Left forelimb (tissue), 1 donor: ENCODE data around the gene TBX6.

Experiments
- DNase-seq: peaks from one replicate; pipeline ENCODE4 v3.0.0-alpha.2; 2018; ENCODE audit warnings: low spot score

Gene TBX6

DNA sequence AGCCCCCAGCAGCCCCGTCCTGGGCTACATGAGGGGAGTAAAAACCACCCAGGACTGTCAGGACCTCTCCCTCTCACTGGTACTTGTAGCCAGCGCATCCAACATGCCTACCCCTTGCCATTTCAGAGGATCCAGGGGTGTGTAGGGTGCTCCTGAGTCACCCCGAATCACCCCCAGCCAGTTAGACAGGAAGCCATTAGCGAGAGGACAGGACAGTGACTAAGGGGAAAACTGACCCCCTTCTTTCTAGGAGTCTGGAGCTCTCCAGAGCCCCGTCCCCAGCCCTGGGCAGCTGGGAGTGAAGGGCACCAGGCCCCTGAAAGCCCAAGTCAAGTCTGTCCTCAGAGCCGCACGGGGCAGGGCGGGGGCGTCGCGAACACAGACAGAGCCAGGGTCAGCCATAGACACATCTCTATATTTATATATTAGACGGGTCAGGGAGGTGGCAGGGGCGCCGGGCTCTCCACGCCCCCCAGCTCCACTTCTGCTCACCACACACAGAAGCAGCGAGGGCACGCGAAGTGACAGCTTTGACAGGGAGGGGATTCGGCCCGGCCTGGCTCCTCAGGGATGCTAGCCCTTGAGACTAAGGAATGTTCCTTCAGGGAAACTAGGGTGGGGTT is 22.1 kb upstream of the TBX6 start:
- no peak for DNase-seq

DNA sequence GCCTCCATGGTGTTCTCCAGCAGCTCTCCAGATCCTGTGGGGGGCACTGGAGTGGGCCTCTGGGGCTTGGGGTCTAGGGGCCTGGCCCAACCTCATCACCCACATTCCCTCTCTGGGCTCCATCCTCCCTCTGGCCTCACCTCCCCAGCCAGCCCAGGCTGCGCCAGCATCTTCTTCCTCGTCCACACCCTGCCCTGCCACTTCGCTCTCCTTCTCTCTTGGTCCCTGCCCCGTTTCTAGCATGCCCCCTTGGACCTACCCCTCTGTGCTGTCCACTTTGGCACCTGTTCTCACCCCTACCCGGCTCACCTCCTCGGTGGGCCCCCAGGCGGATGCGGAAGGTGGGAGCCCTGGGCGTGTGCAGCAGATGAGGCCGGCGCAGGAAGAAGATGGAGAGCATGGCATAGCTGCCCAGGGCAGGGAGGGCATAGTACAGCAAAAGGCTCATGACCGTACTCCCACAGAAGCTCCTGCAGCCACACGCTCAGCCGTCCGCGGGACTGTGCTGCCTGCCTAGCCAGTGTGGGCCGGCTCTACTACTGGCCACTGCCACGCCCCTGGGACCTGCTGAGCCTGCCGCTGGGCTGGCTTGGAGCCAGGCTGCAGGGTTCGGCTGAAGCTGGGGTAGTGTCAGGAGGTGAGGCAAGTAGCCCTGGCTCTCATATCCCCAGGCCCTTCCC is 21.4 kb upstream of the TBX6 start, which contains the start of gene GDPD3:
TSS of gene GDPD3 (minus strand) at position 507 of the 680 bp plus-strand sequence. CDS start at position 448, 59 bp downstream.
- no peak for DNase-seq

- no peak for DNase-seq
These were observed 20.7 kb upstream of the TBX6 start for GRCh38 chr16:30112197-30113030.

DNA sequence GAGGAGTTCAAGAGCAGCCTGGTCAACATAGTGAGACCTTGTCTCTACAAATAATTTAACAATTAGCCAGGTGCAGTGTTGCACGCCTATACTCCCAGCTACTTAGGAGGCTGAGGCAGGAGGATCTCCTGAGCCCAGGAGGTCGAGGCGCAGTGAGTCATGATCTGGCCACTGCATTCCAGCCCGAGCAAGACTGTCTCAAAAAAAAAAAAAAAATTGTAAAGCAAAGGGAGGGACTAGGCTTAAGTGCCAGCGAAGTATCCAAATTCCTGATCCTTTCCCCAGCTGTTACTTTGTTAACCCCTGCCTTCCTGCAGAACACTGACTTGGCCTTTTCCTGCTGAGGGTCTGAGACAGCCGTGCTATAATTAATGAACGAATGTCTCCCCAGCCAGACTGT is 18.9 kb upstream of the TBX6 start:
- DNase-seq: no peak

GRCh38 chr16:30108059-30108850 is 16.5 kb upstream of the TBX6 start:
- no peak for DNase-seq

- no peak for DNase-seq
These were observed 12.8 kb upstream of the TBX6 start for GRCh38 chr16:30104492-30104891.

- no peak for DNase-seq
These were observed 12.4 kb upstream of the TBX6 start for GRCh38 chr16:30104090-30104489.

GRCh38 chr16:30096862-30097563 is 5.3 kb upstream of the TBX6 start:
- DNase-seq: no peak

DNA sequence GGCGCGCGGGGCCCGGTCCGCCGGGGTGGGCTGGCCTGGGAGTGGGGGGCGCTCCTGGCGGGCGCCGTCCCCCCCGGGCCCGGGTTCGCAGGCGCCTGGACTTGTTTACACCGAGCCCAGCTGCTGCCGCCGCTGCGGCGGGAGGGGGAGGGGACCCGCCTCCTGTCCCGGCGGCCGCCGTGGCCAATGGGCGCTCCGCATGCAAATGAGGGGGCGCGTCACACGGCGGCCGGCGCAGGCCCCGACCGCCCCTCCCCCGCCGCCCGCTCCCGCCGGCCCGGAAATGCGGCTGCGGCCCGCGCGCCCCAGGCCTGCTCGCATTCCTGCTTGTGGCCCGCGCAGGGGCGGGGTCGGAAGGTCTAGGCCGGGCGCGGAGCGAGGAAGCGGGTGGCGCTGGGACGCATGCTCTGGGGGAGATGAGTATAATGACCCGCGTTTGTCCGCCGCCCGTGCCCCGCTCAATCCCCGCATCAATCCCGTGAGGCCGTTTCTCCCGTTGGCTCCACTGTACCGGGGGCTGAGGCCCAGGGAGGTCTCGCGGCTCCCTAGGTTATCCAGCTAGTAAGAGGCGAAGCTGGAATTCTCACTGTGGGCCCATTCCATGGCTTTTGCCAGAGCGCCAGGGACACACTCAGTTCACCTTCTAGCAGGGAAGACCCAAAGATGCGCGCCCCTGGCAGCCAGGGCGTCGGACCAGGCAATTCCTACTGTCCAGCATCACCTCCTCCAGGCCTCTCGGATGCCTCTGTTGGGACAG is 4.6 kb upstream of the TBX6 start, which contains the start of gene YPEL3:
TSS of gene YPEL3 (minus strand) at position 109 of the 757 bp plus-strand sequence. CDS start 731 bp downstream, outside the sequence.
- peak; percentile 95 for DNase-seq

GRCh38 chr16:30095166-30096078 is 3.7 kb upstream of the TBX6 start:
- DNase-seq: no peak

- DNase-seq: no peak
These were observed 2.9 kb upstream of the TBX6 start for GRCh38 chr16:30094541-30095165.

GRCh38 chr16:30092373-30093010 is 768 bp upstream of the TBX6 start:
- DNase-seq: no peak

- no peak for DNase-seq
These were observed 953 bp downstream of the TBX6 start for GRCh38 chr16:30090610-30091331.

DNA sequence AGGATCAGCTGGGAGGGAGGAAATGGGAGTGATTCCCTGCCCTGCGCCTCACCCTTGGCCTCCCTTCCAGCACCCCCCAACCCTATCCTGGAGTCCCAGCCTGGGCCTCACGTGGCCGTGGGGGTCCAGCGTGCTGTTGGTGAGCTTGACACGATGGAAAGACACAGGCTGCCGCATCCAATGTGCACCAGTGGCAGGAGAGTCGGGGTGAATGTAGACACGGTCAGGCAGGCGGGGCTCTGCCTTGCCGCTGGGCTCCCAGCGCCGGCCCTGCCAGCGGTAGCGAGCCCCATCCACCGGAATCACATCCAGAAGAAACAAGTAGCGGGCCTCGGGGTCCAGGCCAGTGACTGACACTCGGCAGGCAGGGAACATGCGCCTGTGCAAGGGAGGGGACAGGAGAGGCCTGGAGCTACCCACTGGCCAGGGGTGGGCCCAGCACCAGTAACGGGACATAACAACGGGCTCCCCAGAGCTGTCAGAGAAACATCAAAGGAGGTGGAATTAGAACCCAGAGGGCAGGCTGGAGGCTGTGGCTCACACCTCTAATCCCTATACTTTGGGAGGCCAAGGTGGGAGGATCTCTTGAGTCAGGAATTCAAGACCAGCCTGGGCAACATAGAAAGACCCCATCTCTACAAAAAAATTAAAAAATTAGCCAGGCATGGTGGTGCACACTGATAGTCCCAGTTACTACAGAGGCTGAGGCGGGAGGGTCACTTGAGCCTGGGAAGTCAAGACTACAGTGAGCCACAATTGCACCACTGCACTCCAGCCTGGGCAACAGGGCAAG is 2.7 kb downstream of the TBX6 start:
- no peak for DNase-seq

DNA sequence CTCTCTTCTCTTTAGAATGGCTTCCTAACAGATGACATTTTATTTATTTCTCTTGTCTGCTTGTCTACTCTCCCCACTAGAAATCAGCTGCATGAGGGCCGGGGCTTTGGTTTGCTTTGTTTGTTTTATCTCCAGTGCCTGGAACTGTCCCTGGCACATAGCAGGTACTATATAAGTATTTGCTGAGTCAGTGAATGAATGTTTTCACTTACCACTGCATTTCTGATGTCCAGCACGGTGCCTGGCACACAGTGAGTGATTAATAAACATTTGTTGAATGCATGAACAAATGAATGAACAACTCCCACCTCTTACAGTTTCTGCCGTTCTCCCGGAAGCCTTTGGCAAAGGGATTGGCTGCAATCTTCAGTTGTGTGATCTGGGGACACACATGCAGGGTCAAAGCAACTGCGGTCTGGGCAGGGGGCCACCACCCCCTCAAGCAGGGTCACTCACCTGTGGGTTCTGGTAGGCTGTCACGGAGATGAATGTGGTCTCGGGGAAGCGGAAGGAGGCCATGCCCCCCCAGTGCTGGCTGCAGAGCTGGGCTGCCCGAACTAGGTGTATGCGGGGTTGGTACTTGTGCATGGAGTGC is 3.4 kb downstream of the TBX6 start:
- DNase-seq: no peak

- DNase-seq: no peak
These were observed 4.4 kb downstream of the TBX6 start for GRCh38 chr16:30087181-30087898.
